ENCODE measurements around the gene KCNJ10.

The KCNJ10 gene

GRCh38 chr1:160084771-160085321 is 14.9 kb upstream of the KCNJ10 start:
- H3K36me3 ChIP-seq: no peaks in the 10 kb centered on the region
- H3K4me3 ChIP-seq (ENCODE audit: low read depth, low read length): no peak overlapping the region
- H3K27ac ChIP-seq: no peak overlapping the region
- TF ChIP-seq CTCF (IDR thresholded peaks at IDR 0.05; ENCODE audit: low read depth, low read length): no peak
- peaks cover 57% of the 10 kb centered on the region for H3K27me3 ChIP-seq (ENCODE audit: insufficient read depth, low read depth, severe bottlenecking)
- DNase-seq: no peak
- no peaks in the 10 kb centered on the region for H3K9me3 ChIP-seq (ENCODE audit: severe bottlenecking)

- peak; percentile 99 for TF ChIP-seq CTCF (IDR thresholded peaks at IDR 0.05; ENCODE audit: low read depth, low read length)
- peak overlapping the region; percentile 42 for H3K4me3 ChIP-seq (ENCODE audit: low read depth, low read length)
- H3K9me3 ChIP-seq (ENCODE audit: severe bottlenecking): no peaks in the 10 kb centered on the region
- H3K27ac ChIP-seq: no peak overlapping the region
- H3K36me3 ChIP-seq: no peaks in the 10 kb centered on the region
- H3K27me3 ChIP-seq (ENCODE audit: insufficient read depth, low read depth, severe bottlenecking): peaks cover 64% of the 10 kb centered on the region
- DNase-seq: peak; percentile 96
Measured at GRCh38 chr1:160083968-160084770, 14.2 kb upstream of the KCNJ10 start.

- no peak for TF ChIP-seq CTCF (IDR thresholded peaks at IDR 0.05; ENCODE audit: low read depth, low read length)
- H3K4me3 ChIP-seq (ENCODE audit: low read depth, low read length): no peak overlapping the region
- peaks cover 74% of the 10 kb centered on the region for H3K27me3 ChIP-seq (ENCODE audit: insufficient read depth, low read depth, severe bottlenecking)
- no peak for DNase-seq
- H3K27ac ChIP-seq: no peak overlapping the region
- H3K36me3 ChIP-seq: no peaks in the 10 kb centered on the region
- H3K9me3 ChIP-seq (ENCODE audit: severe bottlenecking): no peaks in the 10 kb centered on the region
Measured at GRCh38 chr1:160082926-160083325, 13.0 kb upstream of the KCNJ10 start.

GRCh38 chr1:160082487-160082886 is 12.5 kb upstream of the KCNJ10 start:
- Histone ChIP-seq H3K27ac (no peak overlapping the region), H3K9me3 (ENCODE audit: severe bottlenecking) (no peaks in the 10 kb centered on the region), H3K27me3 (ENCODE audit: insufficient read depth, low read depth, severe bottlenecking) (peaks cover 74% of the 10 kb centered on the region), H3K36me3 (no peaks in the 10 kb centered on the region), H3K4me3 (ENCODE audit: low read depth, low read length) (no peak overlapping the region)
- no peak for DNase-seq
- no peak for TF ChIP-seq CTCF (IDR thresholded peaks at IDR 0.05; ENCODE audit: low read depth, low read length)

GRCh38 chr1:160081261-160081936 is 11.4 kb upstream of the KCNJ10 start, which contains the start of gene KCNJ9:
Gene KCNJ9 (plus strand): TSS chr1:160081538. CDS start chr1:160084031, 2,493 bp downstream.
- no peak within 1 kb of the TSS for H3K27ac ChIP-seq
- DNase-seq: no peak
- no peak within 1 kb of the TSS for H3K4me3 ChIP-seq (ENCODE audit: low read depth, low read length)
- TF ChIP-seq CTCF (IDR thresholded peaks at IDR 0.05; ENCODE audit: low read depth, low read length): no peak
- H3K27me3 ChIP-seq (ENCODE audit: insufficient read depth, low read depth, severe bottlenecking): peaks cover 74% of the 10 kb centered on the region
- H3K36me3 ChIP-seq: no peaks in the 10 kb centered on the region
- no peaks in the 10 kb centered on the region for H3K9me3 ChIP-seq (ENCODE audit: severe bottlenecking)

Data from WERI-Rb-1 (cell line).